GM18526 (cell line): ENCODE measurements around the gene CENPX.

Experiments used
- POLR2A ChIP-seq: IDR thresholded peaks from 3 replicates; pipeline ENCODE4 v1.6.1; 2011; ENCODE audit not compliant: insufficient read length; ENCODE audit errors: extremely low read depth

The CENPX gene

DNA sequence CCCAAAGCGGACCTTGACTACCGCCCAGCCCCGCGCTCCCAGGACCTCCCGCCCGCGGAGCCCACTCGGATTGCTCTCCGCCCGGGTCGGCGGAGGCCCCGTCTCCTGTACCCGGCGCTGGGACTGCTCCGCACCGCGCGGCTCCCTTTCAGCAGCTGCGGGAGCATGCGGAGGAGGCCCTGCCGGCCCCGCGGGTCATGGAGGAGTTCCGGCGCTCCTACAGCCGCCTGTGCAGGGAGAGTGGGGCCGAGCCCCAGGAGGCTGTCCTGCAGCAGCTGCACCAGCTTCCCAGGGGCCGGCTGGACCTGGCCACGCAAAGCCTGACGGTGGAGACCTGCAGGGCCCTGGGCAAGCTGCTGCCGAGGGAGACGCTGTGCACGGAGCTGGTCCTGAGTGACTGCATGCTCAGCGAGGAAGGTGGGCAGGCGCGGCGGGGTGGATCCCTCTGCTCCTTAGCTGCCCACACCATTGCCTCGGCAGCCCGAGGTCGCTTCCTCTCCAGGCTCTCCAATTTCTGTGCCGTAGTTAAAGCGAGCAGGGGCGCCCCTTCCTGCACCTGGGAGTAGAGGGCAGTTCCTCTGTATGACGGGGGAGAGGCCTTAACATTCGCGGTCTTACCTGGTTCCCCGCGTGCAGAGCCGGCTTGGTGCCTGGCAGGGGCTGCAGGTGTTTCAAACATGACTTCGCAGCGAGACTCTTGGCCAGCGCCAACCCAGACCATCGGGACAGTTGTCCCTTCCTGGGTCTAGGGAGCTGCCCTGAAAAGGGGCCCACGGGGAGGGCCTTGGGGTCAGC, 966 bp upstream of the CENPX start:
- TF ChIP-seq POLR2A = no peak

DNA sequence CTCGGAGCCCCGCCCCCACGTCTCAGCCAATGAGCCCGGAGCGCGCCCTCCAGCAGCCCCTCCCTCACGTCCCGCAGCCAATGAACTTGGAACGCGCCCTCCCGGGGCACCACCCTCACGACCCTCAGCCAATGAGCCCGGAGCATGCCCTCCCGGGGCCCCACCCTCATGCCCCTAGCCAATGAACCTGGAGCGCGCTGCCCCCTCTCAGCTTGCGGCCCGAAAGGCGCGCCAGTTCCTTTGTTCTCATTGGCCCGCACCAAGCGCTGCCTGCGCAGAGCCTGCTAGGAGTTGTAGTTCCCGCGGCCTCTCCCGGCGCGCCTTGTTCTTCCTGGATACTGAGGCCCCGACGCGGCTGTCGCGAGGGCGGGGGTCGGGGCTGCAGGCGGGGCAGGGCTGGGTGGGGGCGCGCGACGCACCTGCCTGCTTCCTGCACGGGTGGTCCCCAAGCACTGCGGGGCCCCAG, 336 bp upstream of the CENPX start, which contains the start of gene LRRC45:
Gene LRRC45, plus strand, starts transcription at position 325 of the 466 bp plus-strand sequence. CDS start 339 bp downstream, outside the sequence.
- no peak for TF ChIP-seq POLR2A

DNA sequence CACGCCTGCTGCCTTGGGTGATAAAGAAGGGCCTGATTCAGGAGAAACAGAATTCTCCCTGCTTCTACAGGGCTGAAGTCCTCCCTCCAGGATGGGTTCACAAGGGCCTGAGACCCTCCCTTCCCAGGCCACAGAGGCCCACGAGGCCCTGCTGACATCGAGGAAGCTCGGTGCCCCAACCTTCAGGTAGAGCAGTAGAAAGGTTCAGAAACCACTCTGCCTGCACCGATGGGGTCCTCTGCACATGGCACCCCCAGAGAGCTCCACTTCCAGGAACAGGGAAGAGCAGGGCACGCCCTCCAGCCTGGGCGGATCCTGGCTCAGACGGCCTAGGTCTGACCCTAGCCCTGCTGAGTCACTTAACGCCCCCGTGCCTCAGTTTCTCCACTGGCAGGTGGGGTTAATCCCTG, 773 bp downstream of the CENPX start:
- no peak for TF ChIP-seq POLR2A

DNA sequence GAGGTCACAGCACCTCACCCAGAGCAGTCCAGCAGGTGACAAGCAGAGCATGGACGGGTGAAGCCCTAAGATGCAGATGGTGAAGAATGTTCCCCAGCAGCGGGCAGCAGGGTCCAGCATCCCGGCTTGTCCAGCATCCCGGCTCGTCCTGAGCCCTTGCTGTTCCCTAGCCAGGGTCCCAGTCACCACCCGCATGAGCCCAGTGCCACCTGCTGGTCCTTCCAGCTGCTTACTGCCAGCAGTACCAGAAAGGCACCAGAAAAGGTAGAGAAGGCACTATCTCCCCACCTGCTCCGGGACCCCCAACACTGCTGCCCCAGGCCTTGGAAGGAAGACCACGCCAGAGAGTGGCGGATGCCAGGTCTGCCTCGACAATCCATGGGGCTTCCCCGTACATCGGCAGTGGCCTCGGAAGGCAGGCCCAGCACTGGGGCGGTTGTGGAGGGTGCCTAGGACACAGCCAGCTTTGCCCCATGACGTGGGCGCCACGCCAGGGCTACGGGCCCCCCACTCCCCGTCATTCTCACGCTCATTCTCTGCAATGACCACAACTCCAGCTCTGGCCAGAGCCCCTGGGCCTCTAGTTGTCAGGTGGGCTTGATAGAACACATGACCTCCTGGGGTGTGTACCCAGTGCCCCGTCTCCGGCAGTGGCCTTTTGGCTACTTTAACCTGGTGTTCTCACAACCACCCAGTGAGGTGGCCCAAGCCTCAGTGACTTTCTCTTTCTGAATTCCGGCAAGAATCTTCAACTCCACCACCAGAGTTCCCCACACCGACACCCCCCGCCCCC, 1.4 kb downstream of the CENPX start:
- TF ChIP-seq POLR2A = no peak

DNA sequence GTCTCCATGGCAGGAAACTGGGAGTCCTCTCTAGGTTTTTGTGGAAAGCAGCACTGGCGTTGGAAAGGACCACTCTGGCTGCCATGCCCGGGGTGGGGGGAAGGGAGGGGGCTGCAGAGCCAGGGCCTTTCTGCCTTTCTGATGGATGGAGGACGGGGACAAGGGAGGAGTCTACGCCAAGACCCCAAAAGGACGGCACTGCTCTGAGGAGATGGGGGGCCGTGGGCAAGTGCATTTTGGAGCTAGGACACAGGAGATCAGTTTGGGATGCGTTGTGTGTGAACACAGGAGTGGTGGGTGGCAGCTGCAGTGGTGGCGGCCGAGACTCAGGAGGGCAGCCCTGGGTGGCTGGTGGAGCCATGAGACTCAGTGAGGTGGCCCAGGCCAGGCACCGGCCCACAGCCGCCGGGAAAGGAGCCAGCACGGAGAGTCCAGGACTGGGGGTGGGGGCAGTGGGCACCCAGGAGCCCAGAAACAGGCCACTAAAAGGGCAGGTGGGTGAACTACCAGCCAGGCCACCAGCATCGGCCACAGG, 2.0 kb downstream of the CENPX start:
- no peak for TF ChIP-seq POLR2A

DNA sequence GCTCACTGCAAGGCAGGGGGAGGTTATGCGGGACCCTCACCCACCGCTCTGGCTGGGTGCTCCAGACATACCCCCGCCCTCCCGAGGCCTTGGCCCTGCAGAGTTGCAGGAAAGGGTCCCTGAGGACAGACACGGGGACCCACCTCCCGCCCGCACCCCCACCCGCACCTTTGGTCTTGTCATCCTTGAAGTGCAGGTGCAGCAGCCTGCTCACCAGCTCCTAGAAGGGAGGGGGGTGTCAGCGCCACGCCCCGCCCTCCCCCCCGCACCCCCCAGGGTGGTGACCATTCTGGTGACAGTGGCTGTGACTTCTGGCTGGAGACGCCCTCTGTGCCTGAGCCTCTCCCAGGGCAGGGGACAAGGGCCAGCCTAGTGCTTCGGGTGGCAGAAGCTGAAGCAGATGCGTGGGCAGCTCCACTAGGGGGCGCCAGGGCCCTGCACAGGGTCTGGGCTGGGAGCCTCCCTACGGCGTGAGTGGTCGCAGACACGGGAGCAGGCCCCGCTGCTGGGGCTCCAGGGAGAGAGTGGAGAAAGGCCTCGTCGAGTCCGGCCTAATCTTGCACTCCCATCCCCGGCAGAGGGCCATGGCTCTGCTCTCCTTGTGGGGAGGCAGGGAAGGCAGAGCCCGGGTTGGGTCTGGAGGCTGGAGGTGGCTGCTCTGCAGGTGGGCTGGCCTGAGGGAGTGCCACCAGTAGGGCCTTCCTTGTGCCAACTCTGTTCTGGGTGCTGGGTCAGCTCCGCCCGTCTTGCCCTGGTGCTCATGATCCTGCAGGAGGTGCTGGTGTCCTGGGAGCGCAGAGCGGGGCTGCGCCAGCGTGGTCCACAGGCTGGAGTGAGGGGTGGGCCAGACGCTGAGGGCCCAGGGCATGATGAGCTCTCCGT, 2.7 kb downstream of the CENPX start:
- no peak for TF ChIP-seq POLR2A

DNA sequence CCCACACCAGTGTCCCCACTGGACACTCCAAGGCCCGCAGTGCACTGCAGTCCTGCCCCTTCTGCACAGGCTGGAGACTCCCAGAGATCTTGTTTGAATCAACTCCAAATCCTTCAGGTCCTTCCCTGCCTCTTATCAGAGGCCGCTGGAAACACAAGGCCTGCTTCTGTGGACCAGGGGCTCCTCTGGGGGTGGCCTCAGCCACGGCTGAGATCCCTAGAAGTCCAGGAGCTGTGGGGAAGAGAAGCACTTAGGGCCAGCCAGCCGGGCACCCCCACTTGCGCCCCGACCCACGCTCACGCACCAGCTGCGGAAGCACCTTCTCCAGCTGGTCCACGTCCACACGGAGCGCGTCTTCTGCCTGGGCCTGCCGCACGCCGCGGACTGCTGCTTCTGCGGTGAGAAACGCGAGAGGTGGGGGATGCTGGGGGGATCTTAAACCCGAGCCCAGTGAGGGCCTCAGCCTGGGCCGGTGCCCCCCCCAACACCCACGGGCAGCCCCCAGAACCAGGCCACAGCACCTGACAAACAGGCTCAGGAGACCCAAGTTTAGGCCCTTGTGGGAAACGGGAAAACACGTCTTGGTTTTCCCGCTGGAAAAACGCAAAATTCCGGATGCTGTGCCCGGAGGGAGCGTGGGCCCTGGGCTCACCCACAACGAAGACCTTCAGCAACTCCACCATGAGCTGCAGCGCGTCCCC, 3.5 kb downstream of the CENPX start:
- TF ChIP-seq POLR2A = no peak

DNA sequence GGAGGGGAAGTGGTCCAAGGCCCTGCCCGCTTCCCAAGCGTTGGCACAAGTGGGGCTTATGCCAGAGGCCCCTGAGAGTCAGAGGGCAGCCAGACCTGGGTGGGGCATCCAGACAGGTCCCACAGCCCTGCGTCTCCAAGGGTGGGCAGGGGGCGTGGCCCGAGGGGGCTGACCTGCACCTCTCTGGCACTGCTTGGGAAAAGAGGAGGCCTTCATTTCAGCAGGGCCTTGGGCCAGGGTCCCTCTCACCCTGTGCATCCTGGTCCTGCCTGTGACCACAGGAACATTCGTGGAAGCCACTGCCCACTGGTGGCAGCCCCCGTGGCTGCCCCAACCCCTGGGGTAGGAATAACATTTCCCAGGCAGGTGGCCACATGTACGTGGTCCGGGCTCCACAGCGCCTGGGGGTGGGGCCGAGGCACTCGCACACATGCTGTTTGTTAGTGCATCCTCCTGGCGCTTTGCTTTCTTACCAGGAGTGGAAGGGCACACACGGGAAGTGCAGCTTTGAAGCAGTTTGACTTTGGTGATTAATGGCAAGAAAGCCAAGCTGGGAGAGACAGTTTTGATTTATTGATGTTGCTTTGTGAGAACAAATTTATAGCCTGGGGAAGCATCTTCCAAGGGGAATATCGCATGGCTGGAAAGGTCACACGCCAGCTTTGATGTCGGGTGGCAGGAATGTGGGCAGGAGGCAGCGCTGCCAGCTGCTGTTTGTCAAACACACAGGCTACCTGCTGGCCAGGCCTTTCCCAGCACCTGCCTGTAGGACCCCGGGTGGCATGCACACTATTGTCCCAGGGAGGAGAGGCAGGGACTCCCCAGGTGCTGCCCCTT, 4.3 kb downstream of the CENPX start:
- no peak for TF ChIP-seq POLR2A

DNA sequence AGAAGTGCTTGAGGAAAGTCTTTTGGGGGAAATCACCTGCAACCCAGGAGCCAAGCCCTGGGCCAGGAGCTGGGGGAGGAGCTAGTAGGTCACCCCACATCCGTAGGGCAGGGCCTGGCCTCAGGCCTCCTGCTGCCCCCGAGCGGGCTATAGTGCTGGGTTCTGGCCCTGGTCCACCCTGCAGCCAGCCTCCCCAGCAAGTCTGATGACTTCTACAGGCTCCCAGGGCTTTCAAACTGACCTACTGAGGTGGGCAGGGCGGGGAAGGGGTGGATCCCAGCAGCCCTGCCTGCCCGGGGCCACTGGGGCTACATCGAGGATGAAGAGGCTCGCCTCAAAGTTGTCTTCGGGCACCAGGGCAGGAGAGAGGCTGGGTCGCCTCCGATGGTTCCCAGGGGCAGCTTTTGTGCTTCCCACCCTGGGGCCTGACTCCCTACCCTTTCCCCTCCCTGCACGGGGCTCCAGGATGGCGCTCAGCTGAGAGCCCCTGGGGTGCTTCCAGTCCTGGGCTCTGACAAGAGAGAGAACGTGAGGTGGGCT, 5.0 kb downstream of the CENPX start:
- TF ChIP-seq POLR2A = no peak

DNA sequence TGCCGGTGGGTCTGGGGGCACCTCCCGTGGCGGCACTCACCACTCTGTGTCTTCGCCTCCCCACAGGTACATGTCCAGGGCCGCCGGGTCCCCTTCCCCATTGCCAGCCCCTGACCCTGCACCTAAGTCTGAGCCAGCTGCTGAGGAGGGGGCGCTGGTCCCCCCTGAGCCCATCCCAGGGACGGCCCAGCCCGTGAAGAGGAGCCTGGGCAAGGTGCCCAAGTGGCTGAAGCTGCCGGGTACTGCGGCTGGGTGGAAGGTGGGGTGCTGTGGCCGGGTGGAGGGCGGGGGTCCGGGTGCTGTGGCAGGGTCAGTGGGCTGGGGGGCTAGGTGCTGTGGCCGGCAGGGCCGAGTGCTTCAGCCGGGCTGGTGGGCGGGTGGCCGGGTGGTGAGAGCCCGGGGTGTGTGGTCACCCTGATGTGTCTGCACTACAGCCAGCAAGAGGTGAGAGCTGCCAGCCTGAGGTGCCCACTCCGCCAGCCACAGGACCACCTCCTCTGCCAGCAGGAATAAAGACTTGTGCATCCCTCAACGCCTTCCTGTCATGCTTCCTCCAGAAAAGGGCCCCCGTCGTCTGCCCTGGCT, 5.7 kb downstream of the CENPX start:
- TF ChIP-seq POLR2A = no peak

DNA sequence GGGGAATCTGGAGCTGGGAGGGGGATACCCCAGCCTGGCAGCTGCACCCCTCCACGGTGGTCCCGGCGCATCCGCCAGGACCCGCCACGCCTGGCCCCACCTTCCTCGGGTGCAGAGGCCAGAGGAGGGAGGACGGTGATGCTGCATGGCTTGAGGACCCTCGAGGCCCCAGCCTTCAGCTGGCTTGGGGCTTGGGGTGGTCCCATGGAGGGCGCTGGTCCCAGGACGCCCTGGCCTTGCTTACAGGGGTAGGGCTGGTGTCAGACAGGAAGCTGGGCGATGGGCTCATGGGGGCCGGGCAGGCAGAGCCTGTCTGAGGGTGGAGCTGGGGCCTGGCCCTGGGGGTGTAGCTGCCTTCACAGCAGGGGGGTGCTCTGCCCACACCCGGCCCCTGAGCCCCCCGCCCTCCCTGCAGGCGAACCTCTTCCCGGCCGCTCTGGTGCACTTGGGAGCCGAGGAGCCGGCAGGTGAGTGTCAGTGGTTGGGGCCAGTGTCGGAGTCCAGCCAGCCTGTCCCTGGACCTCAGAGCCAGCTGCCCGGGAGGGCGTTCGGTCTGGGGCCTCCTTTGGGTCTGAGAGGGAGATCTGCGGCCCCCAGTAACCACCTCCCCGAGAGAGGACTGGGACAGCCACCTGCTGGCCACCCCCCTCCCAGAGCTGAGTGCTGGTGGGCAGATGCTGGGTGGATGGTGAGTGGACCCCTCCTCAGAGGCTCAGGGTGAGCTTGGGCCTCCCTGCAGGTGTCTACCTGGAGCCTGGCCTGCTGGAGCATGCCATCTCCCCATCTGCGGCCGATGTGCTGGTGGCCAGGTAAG, 6.4 kb downstream of the CENPX start:
- TF ChIP-seq POLR2A = no peak
